GM19099 (cell line): ENCODE results near the gene ZNF146.

Experiments used
- POLR2A ChIP-seq: IDR thresholded peaks from 3 replicates; pipeline ENCODE4 v1.6.1; 2011; ENCODE audit warnings: low read depth; ENCODE audit not compliant: insufficient read length; ENCODE audit errors: extremely low read depth

The ZNF146 gene

DNA sequence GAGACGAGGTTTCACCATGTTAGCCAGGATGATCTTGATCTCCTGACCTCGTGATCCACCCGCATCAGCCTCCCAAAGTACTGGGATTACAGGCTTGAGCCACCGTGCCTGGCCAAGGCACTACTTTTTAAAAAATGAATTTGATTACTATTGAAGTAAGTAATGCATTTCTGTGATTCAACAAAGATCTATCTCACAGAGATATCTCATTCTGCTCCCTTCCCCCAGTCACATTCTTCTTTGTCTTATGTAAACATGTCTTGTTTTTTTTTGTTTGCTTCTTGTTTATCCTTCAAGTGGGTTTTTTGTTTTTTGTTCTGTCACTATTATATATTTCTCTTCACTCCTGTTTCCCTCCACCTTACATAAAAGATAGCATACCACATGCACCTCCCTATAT lies 6.6 kb downstream of the ZNF146 start:
- TF ChIP-seq POLR2A: no peak

GRCh38 chr19:36222503-36222902 lies 7.6 kb downstream of the ZNF146 start:
- no peak for TF ChIP-seq POLR2A

DNA sequence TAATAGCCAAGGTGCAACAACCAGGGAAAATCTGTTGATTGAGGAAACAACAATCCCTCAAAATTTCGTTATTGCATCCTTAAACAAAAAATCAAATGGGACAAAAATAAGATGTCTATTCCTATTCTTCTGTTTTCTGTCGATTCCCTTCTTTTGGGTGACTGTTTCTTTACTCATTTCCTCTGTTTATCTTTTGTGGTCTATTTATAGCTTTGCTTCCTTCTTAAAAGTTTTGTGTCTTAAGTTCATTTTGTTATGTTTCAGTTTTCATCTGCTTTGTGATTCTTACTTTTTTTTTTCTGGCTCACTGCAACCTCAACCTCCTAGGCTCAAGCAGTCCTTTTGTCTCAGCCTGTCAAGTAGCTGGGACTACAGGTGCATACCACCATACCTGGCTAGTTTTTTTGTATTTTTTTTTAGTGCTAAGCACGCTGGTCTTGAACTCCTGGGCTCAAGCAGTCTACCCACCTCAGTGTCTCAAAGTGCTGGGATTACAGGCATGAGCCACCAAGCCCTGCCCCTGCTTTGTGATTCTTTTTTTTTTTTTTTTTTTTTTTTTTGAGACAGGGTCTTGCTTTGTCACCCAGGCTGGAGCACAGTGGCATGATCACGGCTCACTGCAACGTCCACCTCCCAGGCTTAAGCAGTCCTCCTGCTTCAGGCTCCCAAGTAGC lies 10.4 kb downstream of the ZNF146 start:
- TF ChIP-seq POLR2A: no peak

- no peak for TF ChIP-seq POLR2A
These were observed 21.5 kb downstream of the ZNF146 start for GRCh38 chr19:36236304-36236945.

DNA sequence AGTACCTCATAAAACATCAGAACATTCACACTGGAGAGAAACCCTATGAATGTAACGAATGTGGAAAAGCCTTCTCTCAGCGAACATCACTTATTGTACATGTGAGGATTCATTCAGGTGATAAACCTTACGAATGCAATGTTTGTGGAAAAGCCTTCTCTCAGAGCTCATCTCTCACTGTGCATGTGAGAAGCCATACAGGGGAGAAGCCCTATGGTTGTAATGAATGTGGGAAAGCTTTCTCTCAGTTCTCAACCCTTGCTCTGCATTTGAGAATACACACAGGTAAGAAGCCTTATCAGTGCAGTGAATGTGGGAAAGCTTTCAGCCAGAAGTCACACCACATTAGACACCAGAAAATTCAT lies 22.0 kb downstream of the ZNF146 start:
- no peak for TF ChIP-seq POLR2A

DNA sequence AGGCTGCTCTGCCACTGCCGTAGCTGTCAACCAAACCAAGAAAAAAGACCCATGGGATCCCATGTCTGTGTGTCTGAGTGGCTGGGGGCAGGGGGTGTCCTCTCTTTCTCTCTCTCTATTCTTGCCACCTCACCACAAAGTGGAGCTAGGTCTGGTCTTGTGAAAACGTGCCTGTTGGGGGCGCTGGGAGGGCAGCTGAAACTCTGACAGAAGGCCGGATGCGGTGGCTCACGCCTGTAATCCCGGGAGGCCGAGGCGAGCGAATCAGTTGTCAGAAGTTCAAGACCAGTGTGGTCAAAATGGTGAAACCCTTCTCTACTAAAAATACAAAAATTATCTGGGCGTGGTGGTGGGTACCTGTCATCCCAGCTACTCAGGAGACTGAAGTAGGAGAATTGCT lies 29.2 kb downstream of the ZNF146 start:
- no peak for TF ChIP-seq POLR2A

GRCh38 chr19:36245210-36246005 lies 30.5 kb downstream of the ZNF146 start:
- TF ChIP-seq POLR2A: no peak

GRCh38 chr19:36246006-36246481 lies 31.1 kb downstream of the ZNF146 start:
- no peak for TF ChIP-seq POLR2A

- TF ChIP-seq POLR2A: no peak
These were observed 37.1 kb downstream of the ZNF146 start for GRCh38 chr19:36252047-36252446.

- TF ChIP-seq POLR2A: no peak
These were observed 39.9 kb downstream of the ZNF146 start for GRCh38 chr19:36254848-36255247.

DNA sequence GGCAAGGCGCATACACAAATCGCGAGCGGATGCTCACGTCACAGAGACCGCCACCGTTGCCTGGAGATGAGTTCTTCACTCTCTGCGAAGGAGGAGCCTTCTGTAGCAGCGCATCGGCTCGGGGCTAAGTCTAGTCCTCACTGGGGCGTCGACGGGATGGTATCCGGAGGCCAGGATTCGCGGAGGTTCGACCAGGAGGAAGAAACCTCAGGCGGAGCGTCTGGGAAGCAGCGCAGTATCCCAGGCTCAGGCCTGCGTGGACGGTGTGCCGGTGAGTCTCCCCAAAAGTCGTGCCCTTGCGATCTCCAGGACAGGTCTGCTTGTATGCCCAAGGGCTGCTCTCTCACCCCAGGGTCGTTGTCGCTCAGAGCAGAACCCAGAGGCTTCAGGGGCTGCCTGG lies 40.4 kb downstream of the ZNF146 start:
- TF ChIP-seq POLR2A: no peak

GRCh38 chr19:36256064-36256463 lies 41.2 kb downstream of the ZNF146 start:
- TF ChIP-seq POLR2A: no peak

- no peak for TF ChIP-seq POLR2A
These were observed 42.1 kb downstream of the ZNF146 start for GRCh38 chr19:36256853-36257519.

- TF ChIP-seq POLR2A: no peak
These were observed 42.6 kb downstream of the ZNF146 start for GRCh38 chr19:36257520-36257876.

GRCh38 chr19:36258028-36258875 lies 43.3 kb downstream of the ZNF146 start:
- TF ChIP-seq POLR2A: no peak

DNA sequence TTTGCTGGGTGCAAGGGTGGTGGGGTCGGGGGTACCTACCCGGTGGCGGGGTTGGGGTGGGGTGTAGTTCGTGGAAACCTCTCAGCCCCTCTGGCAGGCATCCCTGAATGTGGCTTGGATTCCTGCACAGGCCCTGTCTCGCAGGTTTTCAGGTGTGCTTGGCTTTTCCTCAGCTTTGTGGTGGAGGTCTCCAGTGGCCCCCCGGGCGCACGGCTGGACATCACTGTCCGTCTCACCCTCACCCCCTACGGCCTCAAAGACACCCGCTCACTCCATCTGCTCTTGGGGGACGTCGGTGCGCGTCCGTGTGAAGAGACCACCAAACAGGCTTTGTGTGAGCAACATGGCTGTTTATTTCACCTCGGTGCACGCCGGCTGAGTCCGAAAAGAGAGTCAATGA lies 44.3 kb downstream of the ZNF146 start:
- TF ChIP-seq POLR2A: no peak
